HEK293T (cell line): ENCODE results near the gene AOPEP.

Experiments
- CTCF ChIA-PET: fragments of 350-600 bp; formaldehyde crosslinking; extraction: SDS; loops from one replicate; lab custom pipeline; 2021; ENCODE audit warnings: antibody characterized with exemption, inconsistent platforms; lab: Yijun Ruan, JAX
- POLR2A ChIA-PET: fragments of 350-600 bp; formaldehyde crosslinking; extraction: SDS; loops from one replicate; lab custom pipeline; 2020; ENCODE audit warnings: antibody characterized with exemption, inconsistent platforms; lab: Yijun Ruan, JAX
- DNase-seq: peaks from one replicate; pipeline ENCODE4 v3.0.0; 2012; ENCODE audit warnings: mixed read lengths; ENCODE audit errors: extremely low spot score
- ARNT ChIP-seq: fragments of 450-650 bp; IDR thresholded peaks from 2 replicates; pipeline ENCODE4 v1.6.1; 2017; ENCODE audit warnings: mild to moderate bottlenecking
- BHLHE40 ChIP-seq: fragments of 450-650 bp; IDR thresholded peaks from 2 replicates; pipeline ENCODE4 v1.6.1; 2016; ENCODE audit warnings: mild to moderate bottlenecking, moderate library complexity, borderline replicate concordance
- CTBP1 ChIP-seq: fragments of 450-650 bp; IDR thresholded peaks from 2 replicates; pipeline ENCODE4 v1.6.1; 2016; ENCODE audit warnings: borderline replicate concordance
- ELF4 ChIP-seq: fragments of 450-650 bp; IDR thresholded peaks from 2 replicates; pipeline ENCODE4 v1.6.1; 2017; ENCODE audit warnings: antibody characterized with exemption
- FOXA1 ChIP-seq: fragments of 450-650 bp; IDR thresholded peaks from 2 replicates; pipeline ENCODE4 v1.6.1; 2016; ENCODE audit warnings: mild to moderate bottlenecking
- FOXK2 ChIP-seq: fragments of 450-650 bp; IDR thresholded peaks from 2 replicates; pipeline ENCODE4 v1.6.1; 2016; ENCODE audit warnings: mild to moderate bottlenecking
- FOXM1 ChIP-seq: fragments of 450-650 bp; IDR thresholded peaks from 2 replicates; pipeline ENCODE4 v1.6.1; 2017; ENCODE audit warnings: mild to moderate bottlenecking, borderline replicate concordance
- HDGF ChIP-seq: fragments of 450-650 bp; IDR thresholded peaks from 2 replicates; pipeline ENCODE4 v1.6.1; 2017; ENCODE audit warnings: antibody characterized with exemption, borderline replicate concordance
- L3MBTL2 ChIP-seq: fragments of 450-650 bp; conservative IDR thresholded peaks from 2 replicates; pipeline ENCODE4 v1.6.1; 2016; ENCODE audit warnings: mild to moderate bottlenecking
- LEF1 ChIP-seq: fragments of 450-650 bp; IDR thresholded peaks from 2 replicates; pipeline ENCODE4 v1.6.1; 2017; ENCODE audit warnings: mild to moderate bottlenecking, borderline replicate concordance
- NFRKB ChIP-seq: fragments of 450-650 bp; IDR thresholded peaks from 2 replicates; pipeline ENCODE4 v1.6.1; 2016; ENCODE audit warnings: mild to moderate bottlenecking, moderate library complexity
- SP1 ChIP-seq: fragments of 450-650 bp; IDR thresholded peaks from 2 replicates; pipeline ENCODE4 v1.6.1; 2017
- SUZ12 ChIP-seq: fragments of 450-650 bp; IDR thresholded peaks from 2 replicates; pipeline ENCODE4 v1.6.1; 2016; ENCODE audit warnings: mild to moderate bottlenecking
- TARDBP ChIP-seq: fragments of 450-650 bp; IDR thresholded peaks from 2 replicates; pipeline ENCODE4 v1.6.1; 2016
- ZNF384 ChIP-seq: fragments of 450-650 bp; IDR thresholded peaks from 2 replicates; pipeline ENCODE4 v1.6.1; 2016
- TF ChIP-seq, protein P1 (sequence below): fragments of 450-650 bp; IDR thresholded peaks from 2 replicates; pipeline ENCODE4 v1.6.1; 2016

Gene AOPEP

DNA sequence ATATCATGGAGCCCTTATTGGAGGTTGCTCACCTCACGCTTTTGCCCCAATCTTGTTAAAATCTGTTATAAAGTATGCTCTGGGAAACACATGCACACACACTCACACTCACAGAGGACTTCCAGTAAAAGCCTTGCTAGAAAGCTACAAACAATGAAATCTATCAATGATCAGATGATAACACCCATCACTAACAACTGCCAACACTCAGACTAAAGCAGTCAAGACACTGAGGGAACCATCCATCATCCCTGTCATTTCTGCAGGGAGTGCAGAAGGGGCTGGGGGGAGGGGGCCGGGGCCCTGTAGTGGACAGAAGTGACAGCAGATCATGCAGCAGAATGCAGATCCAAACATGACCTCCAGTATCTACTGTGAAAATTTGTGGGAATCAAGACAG, 179.1 kb downstream of the AOPEP start:
- DNase-seq: no peak
- TF ChIP-seq NFRKB (no peak), HDGF (no peak), FOXK2 (no peak), ARNT (no peak), BHLHE40 (no peak), TARDBP (no peak), SP1 (no peak)
- TF ChIP-seq, protein P1, sequence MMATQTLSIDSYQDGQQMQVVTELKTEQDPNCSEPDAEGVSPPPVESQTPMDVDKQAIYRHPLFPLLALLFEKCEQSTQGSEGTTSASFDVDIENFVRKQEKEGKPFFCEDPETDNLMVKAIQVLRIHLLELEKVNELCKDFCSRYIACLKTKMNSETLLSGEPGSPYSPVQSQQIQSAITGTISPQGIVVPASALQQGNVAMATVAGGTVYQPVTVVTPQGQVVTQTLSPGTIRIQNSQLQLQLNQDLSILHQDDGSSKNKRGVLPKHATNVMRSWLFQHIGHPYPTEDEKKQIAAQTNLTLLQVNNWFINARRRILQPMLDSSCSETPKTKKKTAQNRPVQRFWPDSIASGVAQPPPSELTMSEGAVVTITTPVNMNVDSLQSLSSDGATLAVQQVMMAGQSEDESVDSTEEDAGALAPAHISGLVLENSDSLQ: peak; percentile 40; the same call in 1 of the 2 replicates
- CTCF ChIA-PET: interaction anchor here (1.2 kb wide), 1 partner anchor 222 kb away, joined by 3 read pairs; no protein-coding TSS in a partner anchor
- POLR2A ChIA-PET: no interaction called here

DNA sequence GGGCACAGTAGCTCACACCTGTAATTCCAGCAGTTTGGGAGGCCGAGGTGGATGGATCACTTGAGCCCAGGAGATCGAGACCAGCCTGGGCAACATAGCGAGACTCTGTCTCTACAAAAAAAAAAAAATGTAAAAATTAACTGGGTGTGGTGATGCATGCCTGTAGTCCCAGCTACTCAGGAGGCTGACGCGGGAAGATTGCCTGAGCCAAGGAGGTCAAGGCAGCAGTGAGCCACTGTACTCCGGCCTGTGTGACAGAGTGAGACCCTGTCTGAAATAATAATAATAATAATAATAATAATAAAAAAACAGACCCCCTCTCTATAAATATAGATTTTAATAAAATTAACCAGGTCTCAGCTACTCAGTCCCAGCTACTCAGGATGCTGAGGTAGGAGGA, 179.7 kb downstream of the AOPEP start:
- ChIA-PET CTCF (interaction anchor here (1.2 kb wide), 1 partner anchor 222 kb away, joined by 3 read pairs; no protein-coding TSS in a partner anchor), POLR2A (no interaction called here)
- TF ChIP-seq, protein P1: no peak
- TF ChIP-seq ZNF384: no peak
- no peak for TF ChIP-seq LEF1
- TF ChIP-seq NFRKB: no peak
- TF ChIP-seq BHLHE40: no peak
- TF ChIP-seq ARNT: no peak
- TF ChIP-seq ELF4: no peak
- TF ChIP-seq FOXM1: no peak
- no peak for TF ChIP-seq FOXK2
- no peak for TF ChIP-seq HDGF
- no peak for TF ChIP-seq TARDBP
- TF ChIP-seq FOXA1: no peak
- TF ChIP-seq SP1: no peak
- no peak for TF ChIP-seq CTBP1
- TF ChIP-seq SUZ12: no peak
- no peak for TF ChIP-seq L3MBTL2
- DNase-seq: no peak

DNA sequence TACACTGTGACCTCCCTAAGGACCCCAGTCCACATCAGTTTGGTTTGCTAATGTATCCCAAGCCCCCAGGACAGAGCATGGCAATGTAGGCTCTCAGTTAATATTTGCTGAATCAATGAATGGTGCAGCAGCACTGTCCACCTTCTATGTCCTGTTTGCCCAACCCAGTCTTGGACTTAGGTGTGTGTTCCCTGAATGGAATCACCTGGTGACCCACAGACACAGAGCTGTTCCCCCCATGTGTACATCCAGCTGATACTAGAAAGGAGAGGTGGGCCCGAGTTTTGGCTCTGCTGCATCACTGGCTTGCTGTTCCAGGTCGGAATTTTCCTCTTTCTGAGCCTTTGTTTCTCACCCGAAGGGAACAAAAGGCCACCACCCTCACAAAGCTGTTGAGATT, 180.2 kb downstream of the AOPEP start:
- no peak for TF ChIP-seq BHLHE40
- no peak for TF ChIP-seq FOXA1
- TF ChIP-seq LEF1: no peak
- TF ChIP-seq FOXK2: no peak
- no peak for TF ChIP-seq L3MBTL2
- TF ChIP-seq FOXM1: no peak
- no peak for TF ChIP-seq TARDBP
- no peak for TF ChIP-seq NFRKB
- TF ChIP-seq HDGF: no peak
- no peak for TF ChIP-seq ELF4
- TF ChIP-seq ARNT: no peak
- TF ChIP-seq SUZ12: no peak
- TF ChIP-seq CTBP1: no peak
- no peak for TF ChIP-seq ZNF384
- TF ChIP-seq SP1: no peak
- TF ChIP-seq, protein P1: no peak
- POLR2A ChIA-PET: no interaction called here
- DNase-seq: no peak
- CTCF ChIA-PET: interaction anchor here (1.2 kb wide), 1 partner anchor 221 kb away, joined by 3 read pairs; no protein-coding TSS in a partner anchor

DNA sequence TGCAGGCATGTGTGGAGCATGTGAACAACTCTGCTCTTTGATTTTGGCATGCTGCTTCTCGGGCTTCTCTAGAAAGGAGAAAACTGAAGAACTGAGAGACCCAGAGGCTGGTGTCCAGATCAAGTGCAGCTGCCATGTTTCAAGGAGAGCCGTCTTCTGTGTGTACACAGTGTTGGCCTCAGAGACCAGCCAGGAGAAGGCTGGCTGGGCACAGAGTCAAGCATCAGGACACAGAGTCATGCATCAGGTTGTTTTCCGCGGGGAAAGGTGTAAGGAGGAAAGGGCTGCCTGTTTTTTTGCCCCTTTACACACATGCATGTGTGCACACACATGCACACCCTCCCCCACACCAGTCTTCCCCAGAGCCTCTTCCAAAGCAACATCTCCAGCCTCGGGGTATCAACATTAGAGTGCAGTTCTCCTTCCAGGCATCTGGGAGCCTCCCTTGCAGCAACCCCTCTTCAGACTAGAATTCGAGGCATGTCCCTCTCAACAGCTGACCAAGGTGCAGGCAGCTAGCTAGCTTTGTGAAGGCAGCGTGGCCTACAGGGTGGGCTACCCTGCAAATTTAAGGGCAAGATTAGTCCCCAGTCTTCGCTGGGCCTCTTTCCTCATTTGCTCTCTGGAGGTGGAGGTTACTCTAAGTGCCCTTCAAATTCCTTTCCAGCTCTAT, 180.9 kb downstream of the AOPEP start:
- DNase-seq: no peak
- POLR2A ChIA-PET: no interaction called here
- CTCF ChIA-PET: no interaction called here
- TF ChIP-seq LEF1 (no peak), FOXA1 (no peak), HDGF (no peak), TARDBP (no peak), CTBP1 (no peak), ELF4 (no peak), ARNT (no peak), ZNF384 (no peak)

DNA sequence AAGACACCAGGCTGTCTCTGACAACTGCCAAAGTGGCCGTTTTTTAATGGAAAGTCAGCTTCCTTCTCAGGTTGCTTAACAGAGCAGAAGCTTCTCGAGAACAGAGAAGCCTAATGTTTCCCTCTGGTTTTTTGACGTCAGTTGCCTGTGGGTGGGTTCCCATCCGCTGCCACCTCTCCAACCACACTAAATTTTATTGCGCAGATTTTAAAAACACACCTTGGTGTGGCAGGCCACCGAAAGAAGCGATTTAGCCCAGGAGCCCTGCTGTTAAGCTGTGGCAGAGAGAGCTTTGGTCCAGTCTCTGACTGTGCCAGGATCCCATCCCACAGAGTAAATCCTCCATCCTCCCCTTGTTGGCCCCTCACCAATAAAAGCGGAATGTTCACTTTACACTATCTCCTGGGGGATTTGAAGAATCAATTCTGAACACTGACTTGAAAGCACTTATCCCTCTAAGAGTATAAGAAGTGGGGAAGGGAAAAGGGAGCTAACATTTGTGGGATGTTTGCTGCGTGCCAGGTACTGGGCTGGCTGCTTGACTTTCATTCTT, 181.6 kb downstream of the AOPEP start:
- DNase-seq: no peak
- ChIA-PET CTCF (no interaction called here), POLR2A (no interaction called here)
- TF ChIP-seq NFRKB (no peak), BHLHE40 (no peak), SP1 (no peak), HDGF (no peak), FOXA1 (no peak), LEF1 (no peak), ARNT (no peak), SUZ12 (no peak), ZNF384 (no peak), CTBP1 (no peak), TARDBP (no peak), L3MBTL2 (no peak), FOXK2 (no peak), ELF4 (no peak)
- TF ChIP-seq, protein P1: no peak
